OCI-LY7 (cell line): ENCODE measurements around the gene TPRG1L. TPM values are rescaled to one million over a fixed set of nuclear protein-coding genes. Genes with fewer than 3 reads are reported as not detected.
"Not testable (repeated sequence)": the region's sequence is repeated elsewhere in the genome, so short reads cannot be mapped to it uniquely, and the experiment has no call there.

ENCODE experiments used
- BruUV-seq: library from RNA; stranded (reverse); fragments of 400-500 nt; replicated peaks from 2 replicates; lab custom pipeline; 2021; lab: Mats Ljungman, UMichigan
- CTCF ChIA-PET: fragments of 300-600 bp; sonication (Branson Sonifier 250); formaldehyde crosslinking; loops from one replicate; lab custom pipeline; 2022; ENCODE audit warnings: antibody characterized with exemption; ENCODE audit not compliant: unreplicated experiment; lab: Charles Lee
- POLR2A ChIA-PET: fragments of 300-600 bp; sonication (Branson Sonifier 250); formaldehyde crosslinking; loops from one replicate; lab custom pipeline; 2022; ENCODE audit warnings: antibody characterized with exemption; lab: Charles Lee
- DNase-seq: peaks from one replicate; pipeline ENCODE4 v3.0.0-alpha.2; 2015; ENCODE audit warnings: low spot score
- H2AFZ ChIP-seq: fragments of 200-600 bp; sonication (generic), shearing (Covaris generic); 2 replicates; pipeline ENCODE4 v1.6.1; 2014; ENCODE audit warnings: mild to moderate bottlenecking, antibody characterized with exemption, low read length, moderate library complexity
- H3K27ac ChIP-seq: fragments of 200-600 bp; sonication (generic); 2 replicates; pipeline ENCODE4 v1.5.1; 2014; ENCODE audit warnings: mixed run types, low read depth, mild to moderate bottlenecking, moderate library complexity, low read length, inconsistent platforms; ENCODE audit not compliant: poor library complexity, severe bottlenecking
- H3K36me3 ChIP-seq: fragments of 200-600 bp; sonication (generic); 2 replicates; pipeline ENCODE4 v1.6.1; 2014; ENCODE audit warnings: mild to moderate bottlenecking, antibody characterized with exemption, low read length, moderate library complexity, mixed read lengths; ENCODE audit not compliant: insufficient read depth
- H3K4me1 ChIP-seq: fragments of 200-600 bp; sonication (generic); 2 replicates; pipeline ENCODE4 v1.5.1; 2014; ENCODE audit warnings: mild to moderate bottlenecking, low read length; ENCODE audit not compliant: insufficient read depth, poor library complexity, severe bottlenecking
- H3K4me2 ChIP-seq: fragments of 200-600 bp; sonication (generic); 2 replicates; pipeline ENCODE4 v1.6.1; 2014; ENCODE audit warnings: mild to moderate bottlenecking, low read length
- H3K4me3 ChIP-seq: fragments of 200-600 bp; sonication (generic); 2 replicates; pipeline ENCODE4 v1.5.1; 2014; ENCODE audit warnings: mild to moderate bottlenecking, low read depth, low read length; ENCODE audit not compliant: poor library complexity, severe bottlenecking
- H3K79me2 ChIP-seq: fragments of 200-600 bp; sonication (generic); 2 replicates; pipeline ENCODE4 v1.6.1; 2016; ENCODE audit warnings: low read depth, mild to moderate bottlenecking, low read length, moderate library complexity, mixed read lengths; ENCODE audit not compliant: insufficient read depth
- H3K9me2 ChIP-seq: fragments of 200-600 bp; sonication (generic); 2 replicates; pipeline ENCODE4 v1.6.1; 2016; ENCODE audit warnings: mild to moderate bottlenecking, low read length, mixed read lengths; ENCODE audit not compliant: insufficient read depth
- H3K9me3 ChIP-seq: fragments of 200-600 bp; sonication (generic); 2 replicates; pipeline ENCODE4 v1.6.1; 2014; ENCODE audit warnings: mild to moderate bottlenecking, mixed run types, low read length, mixed read lengths
- H4K20me1 ChIP-seq: fragments of 200-600 bp; sonication (generic); 2 replicates; pipeline ENCODE4 v1.6.1; 2014; ENCODE audit warnings: mild to moderate bottlenecking, antibody characterized with exemption, low read length, moderate library complexity, mixed read lengths; ENCODE audit not compliant: insufficient read depth
- CTCF ChIP-seq: fragments of 200-600 bp; sonication (generic); conservative IDR thresholded peaks from 2 replicates; pipeline ENCODE4 v1.5.1; 2014; ENCODE audit warnings: mild to moderate bottlenecking, antibody characterized with exemption, low read length, moderate library complexity, mixed read lengths
- EZH2phosphoT487 ChIP-seq: fragments of 200-600 bp; sonication (generic); IDR thresholded peaks from 2 replicates; pipeline ENCODE4 v1.6.1; 2018; ENCODE audit warnings: low read depth, borderline replicate concordance, mild to moderate bottlenecking, mixed run types, antibody characterized with exemption, low read length, moderate library complexity, mixed read lengths
- intact Hi-C: fragments of 100-400 bp; cut with micrococcal nuclease; formaldehyde crosslinking; loops from one replicate; pipeline ENCODE4 v1.10.0; 2022; ENCODE audit not compliant: unreplicated experiment
- total RNA-seq, 2 experiments: library from RNA; depleted of rRNA in 1 of 2; stranded (reverse); fragments of >200 nt in 1 of 2; shearing (Covaris generic) in 1 of 2; gene quantifications; 2 replicates each; pipeline ENCODE4 v1.2.3, GENCODE V29; 2014 to 2022

TPRG1L gene
- total RNA-seq, 2 experiments from 2014 or later: 3.1 to 6.8 TPM

DNA sequence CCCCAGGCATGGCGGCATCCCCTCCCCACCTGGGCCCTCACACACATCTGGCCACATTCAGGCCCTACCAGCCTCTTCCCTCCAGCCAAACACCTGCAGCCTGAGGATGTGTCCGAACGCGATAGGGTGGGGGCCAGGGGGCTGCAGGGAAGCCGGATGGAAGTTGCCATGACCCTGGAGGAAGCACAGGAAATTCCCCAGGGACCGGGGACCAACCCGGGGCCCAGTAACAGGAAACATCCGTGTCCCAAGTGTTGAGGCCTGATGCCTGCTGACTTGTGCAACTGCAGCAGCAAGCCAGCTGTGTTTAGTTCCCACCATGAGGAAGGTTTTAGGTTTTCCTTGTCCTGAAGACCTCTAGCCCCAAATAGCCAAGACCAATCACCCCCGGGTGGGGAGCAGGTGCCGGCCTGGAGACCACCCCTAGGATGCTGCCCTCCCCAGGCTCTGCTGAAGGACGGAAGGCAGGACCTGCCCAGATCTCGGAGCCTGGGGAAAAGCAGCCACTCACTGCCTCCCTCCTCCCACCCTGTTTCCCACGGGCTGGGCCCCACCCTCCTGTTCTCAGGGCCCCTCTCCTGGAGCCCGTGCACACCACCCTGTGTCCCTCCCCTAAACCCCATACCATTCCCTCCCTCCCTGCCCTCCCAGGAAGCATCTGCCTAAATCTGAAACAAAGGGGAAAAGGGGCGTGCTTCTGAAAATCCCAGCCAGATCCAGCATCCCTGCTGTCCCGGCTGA, 43.3 kb upstream of the TPRG1L start:
- Histone ChIP-seq H3K9me2 (no peaks in the 10 kb centered on the region), H3K27ac (no peak overlapping the region), H2AFZ (no peak overlapping the region), H3K79me2 (no peaks in the 10 kb centered on the region), H3K36me3 (no peaks in the 10 kb centered on the region), H3K4me2 (no peak overlapping the region), H3K4me1 (no peaks in the 10 kb centered on the region), H4K20me1 (no peaks in the 10 kb centered on the region), H3K4me3 (no peak overlapping the region), H3K9me3 (0 out of 2 replicates have a peak, but pooled peaks cover 2% of the 10 kb centered on the region)
- no peak for TF ChIP-seq EZH2phosphoT487
- no peak for TF ChIP-seq CTCF
- ChIA-PET CTCF (no interaction called here), POLR2A (no interaction called here)
- BruUV-seq: no TSS peak
- intact Hi-C loops: no loop called here
- DNase-seq: no peak

GRCh38 chr1:3583751-3584150, 41.1 kb upstream of the TPRG1L start:
- DNase-seq, H3K79me2 ChIP-seq, H3K9me2 ChIP-seq, H3K4me1 ChIP-seq, H3K4me2 ChIP-seq, CTCF ChIA-PET, H3K9me3 ChIP-seq, H4K20me1 ChIP-seq, POLR2A ChIA-PET, H3K27ac ChIP-seq, H3K4me3 ChIP-seq, H2AFZ ChIP-seq, H3K36me3 ChIP-seq, BruUV-seq, intact Hi-C loops: not testable (repeated sequence)

GRCh38 chr1:3584915-3585314, 39.9 kb upstream of the TPRG1L start:
- no peak for TF ChIP-seq CTCF
- CTCF ChIA-PET: no interaction called here

GRCh38 chr1:3585353-3585868, 39.4 kb upstream of the TPRG1L start:
- H3K4me3 ChIP-seq, POLR2A ChIA-PET: not testable (repeated sequence)

More at GRCh38 chr1:3584915-3585314, 39.9 kb upstream of the TPRG1L start:
- no peak overlapping the region for H3K27ac ChIP-seq
- H4K20me1 ChIP-seq: no peaks in the 10 kb centered on the region
- no peaks in the 10 kb centered on the region for H3K9me2 ChIP-seq
- H3K4me1 ChIP-seq: no peaks in the 10 kb centered on the region
- POLR2A ChIA-PET: no interaction called here
- intact Hi-C loops: no loop called here
- H3K79me2 ChIP-seq: no peaks in the 10 kb centered on the region
- no peaks in the 10 kb centered on the region for H3K36me3 ChIP-seq
- DNase-seq: no peak
- H3K4me3 ChIP-seq: no peak overlapping the region
- BruUV-seq: no TSS peak
- no peak overlapping the region for H2AFZ ChIP-seq
- H3K9me3 ChIP-seq: 0 out of 2 replicates have a peak, but pooled peaks cover 2% of the 10 kb centered on the region
- no peak overlapping the region for H3K4me2 ChIP-seq

More at GRCh38 chr1:3585353-3585868, 39.4 kb upstream of the TPRG1L start:
- H3K27ac ChIP-seq, intact Hi-C loops, BruUV-seq, H3K36me3 ChIP-seq, H3K4me1 ChIP-seq, H3K9me3 ChIP-seq, H3K4me2 ChIP-seq, H3K79me2 ChIP-seq, DNase-seq, H2AFZ ChIP-seq, H3K9me2 ChIP-seq, CTCF ChIA-PET, H4K20me1 ChIP-seq: not testable (repeated sequence)
